ENCODE measurements around the gene RCAN1. TPM values are rescaled to one million over a fixed set of nuclear protein-coding genes. Genes with fewer than 3 reads are reported as not detected.

Gene RCAN1
- total RNA-seq, 1 donor from 2014 or later: 33.4 TPM

GRCh38 chr21:34625030-34625593 lies 10.2 kb upstream of the RCAN1 start:
- Histone ChIP-seq H3K4me1 (ENCODE audit: control insufficient read depth in 3 of 3, insufficient read depth in 3 of 3, low read length in 3 of 3) (peaks cover 5 to 6% (median 5%) of the 10 kb centered on the region in 3 donors), H3K9ac (ENCODE audit: low read depth in 1 of 3, low read length in 3 of 3) (no peak overlapping the region), H3K36me3 (ENCODE audit: control insufficient read depth in 3 of 3, insufficient read depth in 3 of 3, low read length in 3 of 3) (no peaks in the 10 kb centered on the region), H3K27me3 (ENCODE audit: control insufficient read depth in 3 of 3, insufficient read depth in 3 of 3, low read length in 3 of 3) (no peaks in the 10 kb centered on the region), H3K9me3 (ENCODE audit: control insufficient read depth in 3 of 3, low read length in 3 of 3) (no peaks in the 10 kb centered on the region), H3K4me3 (ENCODE audit: low read length in 3 of 3) (no peak overlapping the region), H3K27ac (ENCODE audit: low read depth, low read length) (no peak overlapping the region)

GRCh38 chr21:34623516-34623915 lies 8.6 kb upstream of the RCAN1 start:
- H3K9me3 ChIP-seq (ENCODE audit: control insufficient read depth in 3 of 3, low read length in 3 of 3): no peaks in the 10 kb centered on the region
- no peak overlapping the region for H3K9ac ChIP-seq (ENCODE audit: low read depth in 1 of 3, low read length in 3 of 3)
- peaks cover 8 to 16% (median 9%) of the 10 kb centered on the region in 3 donors for H3K4me1 ChIP-seq (ENCODE audit: control insufficient read depth in 3 of 3, insufficient read depth in 3 of 3, low read length in 3 of 3)
- no peak overlapping the region for H3K4me3 ChIP-seq (ENCODE audit: low read length in 3 of 3)
- H3K27me3 ChIP-seq (ENCODE audit: control insufficient read depth in 3 of 3, insufficient read depth in 3 of 3, low read length in 3 of 3): no peaks in the 10 kb centered on the region
- H3K27ac ChIP-seq (ENCODE audit: low read depth, low read length): no peak overlapping the region
- no peaks in the 10 kb centered on the region for H3K36me3 ChIP-seq (ENCODE audit: control insufficient read depth in 3 of 3, insufficient read depth in 3 of 3, low read length in 3 of 3)

GRCh38 chr21:34621434-34622350 lies 6.8 kb upstream of the RCAN1 start:
- no peaks in the 10 kb centered on the region for H3K9me3 ChIP-seq (ENCODE audit: control insufficient read depth in 3 of 3, low read length in 3 of 3)
- no peak overlapping the region for H3K27ac ChIP-seq (ENCODE audit: low read depth, low read length)

GRCh38 chr21:34619841-34620665 lies 5.1 kb upstream of the RCAN1 start:
- Histone ChIP-seq H3K36me3 (ENCODE audit: control insufficient read depth in 3 of 3, insufficient read depth in 3 of 3, low read length in 3 of 3) (no peaks in the 10 kb centered on the region), H3K9ac (ENCODE audit: low read depth in 1 of 3, low read length in 3 of 3) (peak overlapping the region in 2 of 3 donors; percentile 46 to 51), H3K4me3 (ENCODE audit: low read length in 3 of 3) (no peak overlapping the region), H3K27ac (ENCODE audit: low read depth, low read length) (peak overlapping the region; percentile 0), H3K4me1 (ENCODE audit: control insufficient read depth in 3 of 3, insufficient read depth in 3 of 3, low read length in 3 of 3) (peaks cover 8 to 20% (median 15%) of the 10 kb centered on the region in 3 donors), H3K27me3 (ENCODE audit: control insufficient read depth in 3 of 3, insufficient read depth in 3 of 3, low read length in 3 of 3) (no peaks in the 10 kb centered on the region), H3K9me3 (ENCODE audit: control insufficient read depth in 3 of 3, low read length in 3 of 3) (no peaks in the 10 kb centered on the region)

More at GRCh38 chr21:34621434-34622350, 6.8 kb upstream of the RCAN1 start:
- no peaks in the 10 kb centered on the region for H3K27me3 ChIP-seq (ENCODE audit: control insufficient read depth in 3 of 3, insufficient read depth in 3 of 3, low read length in 3 of 3)
- H3K36me3 ChIP-seq (ENCODE audit: control insufficient read depth in 3 of 3, insufficient read depth in 3 of 3, low read length in 3 of 3): no peaks in the 10 kb centered on the region
- peaks cover 8 to 16% (median 9%) of the 10 kb centered on the region in 3 donors for H3K4me1 ChIP-seq (ENCODE audit: control insufficient read depth in 3 of 3, insufficient read depth in 3 of 3, low read length in 3 of 3)
- H3K9ac ChIP-seq (ENCODE audit: low read depth in 1 of 3, low read length in 3 of 3): no peak overlapping the region
- no peak overlapping the region for H3K4me3 ChIP-seq (ENCODE audit: low read length in 3 of 3)

GRCh38 chr21:34618941-34619340 lies 4.0 kb upstream of the RCAN1 start:
- Histone ChIP-seq H3K27me3 (ENCODE audit: control insufficient read depth in 3 of 3, insufficient read depth in 3 of 3, low read length in 3 of 3) (no peaks in the 10 kb centered on the region), H3K36me3 (ENCODE audit: control insufficient read depth in 3 of 3, insufficient read depth in 3 of 3, low read length in 3 of 3) (no peaks in the 10 kb centered on the region), H3K9ac (ENCODE audit: low read depth in 1 of 3, low read length in 3 of 3) (no peak overlapping the region)

GRCh38 chr21:34617753-34618339 lies 2.9 kb upstream of the RCAN1 start:
- Histone ChIP-seq H3K27me3 (ENCODE audit: control insufficient read depth in 3 of 3, insufficient read depth in 3 of 3, low read length in 3 of 3) (no peaks in the 10 kb centered on the region), H3K4me3 (ENCODE audit: low read length in 3 of 3) (no peak overlapping the region), H3K27ac (ENCODE audit: low read depth, low read length) (no peak overlapping the region), H3K36me3 (ENCODE audit: control insufficient read depth in 3 of 3, insufficient read depth in 3 of 3, low read length in 3 of 3) (no peaks in the 10 kb centered on the region), H3K9me3 (ENCODE audit: control insufficient read depth in 3 of 3, low read length in 3 of 3) (no peaks in the 10 kb centered on the region), H3K4me1 (ENCODE audit: control insufficient read depth in 3 of 3, insufficient read depth in 3 of 3, low read length in 3 of 3) (peaks cover 23 to 31% (median 25%) of the 10 kb centered on the region in 3 donors), H3K9ac (ENCODE audit: low read depth in 1 of 3, low read length in 3 of 3) (no peak overlapping the region)

More at GRCh38 chr21:34618941-34619340, 4.0 kb upstream of the RCAN1 start:
- H3K4me3 ChIP-seq (ENCODE audit: low read length in 3 of 3): no peak overlapping the region
- H3K4me1 ChIP-seq (ENCODE audit: control insufficient read depth in 3 of 3, insufficient read depth in 3 of 3, low read length in 3 of 3): peaks cover 12 to 23% (median 18%) of the 10 kb centered on the region in 3 donors
- no peak overlapping the region for H3K27ac ChIP-seq (ENCODE audit: low read depth, low read length)
- H3K9me3 ChIP-seq (ENCODE audit: control insufficient read depth in 3 of 3, low read length in 3 of 3): no peaks in the 10 kb centered on the region

GRCh38 chr21:34615487-34615814 lies 538 bp upstream of the RCAN1 start:
- H3K9ac ChIP-seq (ENCODE audit: low read depth in 1 of 3, low read length in 3 of 3): peak overlapping the region; percentile 74 to 89 (median 83)
- H3K4me1 ChIP-seq (ENCODE audit: control insufficient read depth in 3 of 3, insufficient read depth in 3 of 3, low read length in 3 of 3): peaks cover 25 to 35% (median 34%) of the 10 kb centered on the region in 3 donors

GRCh38 chr21:34613679-34614627 lies 960 bp downstream of the RCAN1 start:
- no peaks in the 10 kb centered on the region for H3K36me3 ChIP-seq (ENCODE audit: control insufficient read depth in 3 of 3, insufficient read depth in 3 of 3, low read length in 3 of 3)
- H3K4me3 ChIP-seq (ENCODE audit: low read length in 3 of 3): peak overlapping the region; percentile 78 to 88 (median 86)
- no peaks in the 10 kb centered on the region for H3K27me3 ChIP-seq (ENCODE audit: control insufficient read depth in 3 of 3, insufficient read depth in 3 of 3, low read length in 3 of 3)
- H3K4me1 ChIP-seq (ENCODE audit: control insufficient read depth in 3 of 3, insufficient read depth in 3 of 3, low read length in 3 of 3): peaks cover 19 to 28% (median 22%) of the 10 kb centered on the region in 3 donors
- H3K9ac ChIP-seq (ENCODE audit: low read depth in 1 of 3, low read length in 3 of 3): peak overlapping the region; percentile 71 to 89 (median 74)
- no peaks in the 10 kb centered on the region for H3K9me3 ChIP-seq (ENCODE audit: control insufficient read depth in 3 of 3, low read length in 3 of 3)
- peak overlapping the region; percentile 5 for H3K27ac ChIP-seq (ENCODE audit: low read depth, low read length)

More at GRCh38 chr21:34615487-34615814, 538 bp upstream of the RCAN1 start:
- H3K9me3 ChIP-seq (ENCODE audit: control insufficient read depth in 3 of 3, low read length in 3 of 3): no peaks in the 10 kb centered on the region
- no peaks in the 10 kb centered on the region for H3K36me3 ChIP-seq (ENCODE audit: control insufficient read depth in 3 of 3, insufficient read depth in 3 of 3, low read length in 3 of 3)
- H3K4me3 ChIP-seq (ENCODE audit: low read length in 3 of 3): peak overlapping the region; percentile 86 to 93 (median 88)
- H3K27me3 ChIP-seq (ENCODE audit: control insufficient read depth in 3 of 3, insufficient read depth in 3 of 3, low read length in 3 of 3): no peaks in the 10 kb centered on the region
- peak overlapping the region; percentile 81 for H3K27ac ChIP-seq (ENCODE audit: low read depth, low read length)

- Histone ChIP-seq H3K4me3 (ENCODE audit: low read length in 3 of 3) (no peak overlapping the region), H3K27me3 (ENCODE audit: control insufficient read depth in 3 of 3, insufficient read depth in 3 of 3, low read length in 3 of 3) (no peaks in the 10 kb centered on the region), H3K9ac (ENCODE audit: low read depth in 1 of 3, low read length in 3 of 3) (no peak overlapping the region), H3K27ac (ENCODE audit: low read depth, low read length) (no peak overlapping the region), H3K36me3 (ENCODE audit: control insufficient read depth in 3 of 3, insufficient read depth in 3 of 3, low read length in 3 of 3) (no peaks in the 10 kb centered on the region), H3K9me3 (ENCODE audit: control insufficient read depth in 3 of 3, low read length in 3 of 3) (no peaks in the 10 kb centered on the region), H3K4me1 (ENCODE audit: control insufficient read depth in 3 of 3, insufficient read depth in 3 of 3, low read length in 3 of 3) (peaks cover 19 to 28% (median 21%) of the 10 kb centered on the region in 3 donors)
These were observed 2.4 kb downstream of the RCAN1 start for GRCh38 chr21:34612557-34612956.

All from skeletal muscle tissue (tissue), 4 donors.